HG02885 (cell line): ENCODE data around the gene SPRED2.

Experiments used
- ATAC-seq: cut with Tn5 transposase; IDR thresholded peaks from one replicate; pipeline ENCODE4 v1.9.1; 2021; ENCODE audit warnings: mild to moderate bottlenecking; ENCODE audit not compliant: unreplicated experiment, poor library complexity

Gene SPRED2

GRCh38 chr2:65432227-65433190, at the start of gene SPRED2:
SPRED2 (minus strand) TSS chr2:65432599; CDS start chr2:65431987, 612 bp downstream.
- ATAC-seq, result peak; percentile 33

- no peak for ATAC-seq
Measured at GRCh38 chr2:65481961-65482360, 49.6 kb upstream of the SPRED2 start.

GRCh38 chr2:65479524-65479923, 47.1 kb upstream of the SPRED2 start:
- no peak for ATAC-seq

GRCh38 chr2:65478498-65479135, 46.2 kb upstream of the SPRED2 start:
- ATAC-seq, result no peak

- no peak for ATAC-seq
Measured at GRCh38 chr2:65477590-65477989, 45.2 kb upstream of the SPRED2 start.

GRCh38 chr2:65476778-65477177, 44.4 kb upstream of the SPRED2 start:
- no peak for ATAC-seq

GRCh38 chr2:65475000-65475399, 42.6 kb upstream of the SPRED2 start:
- no peak for ATAC-seq

GRCh38 chr2:65473045-65473444, 40.6 kb upstream of the SPRED2 start:
- no peak for ATAC-seq

- no peak for ATAC-seq
Measured at GRCh38 chr2:65471409-65471808, 39.0 kb upstream of the SPRED2 start.

GRCh38 chr2:65466551-65466950, 34.2 kb upstream of the SPRED2 start:
- ATAC-seq, result no peak

GRCh38 chr2:65465857-65466256, 33.5 kb upstream of the SPRED2 start:
- ATAC-seq, result no peak

- no peak for ATAC-seq
Measured at GRCh38 chr2:65465124-65465523, 32.7 kb upstream of the SPRED2 start.

GRCh38 chr2:65464604-65465003, 32.2 kb upstream of the SPRED2 start:
- ATAC-seq, result no peak

GRCh38 chr2:65458999-65459398, 26.6 kb upstream of the SPRED2 start:
- no peak for ATAC-seq

- ATAC-seq, result no peak
Measured at GRCh38 chr2:65456886-65457285, 24.5 kb upstream of the SPRED2 start.

GRCh38 chr2:65456064-65456463, 23.7 kb upstream of the SPRED2 start:
- no peak for ATAC-seq

- ATAC-seq, result no peak
Measured at GRCh38 chr2:65453916-65454315, 21.5 kb upstream of the SPRED2 start.

GRCh38 chr2:65452150-65452895, 19.9 kb upstream of the SPRED2 start:
- no peak for ATAC-seq

- ATAC-seq, result no peak
Measured at GRCh38 chr2:65450810-65451209, 18.4 kb upstream of the SPRED2 start.

GRCh38 chr2:65450393-65450792, 18.0 kb upstream of the SPRED2 start:
- no peak for ATAC-seq
